DMS53 treated with DMSO at 0.1 percent for 48 hours (cell line): Measurements from ENCODE around the gene ARID5B.
"Not testable (repeated sequence)": the region's sequence is repeated elsewhere in the genome, so short reads cannot be mapped to it uniquely, and the experiment has no call there.

Experiments
- DNase-seq: peaks from one replicate; lab custom pipeline; 2025; ENCODE audit not compliant: unreplicated experiment; lab: John Stamatoyannopoulos, UW

Gene ARID5B, protein sequence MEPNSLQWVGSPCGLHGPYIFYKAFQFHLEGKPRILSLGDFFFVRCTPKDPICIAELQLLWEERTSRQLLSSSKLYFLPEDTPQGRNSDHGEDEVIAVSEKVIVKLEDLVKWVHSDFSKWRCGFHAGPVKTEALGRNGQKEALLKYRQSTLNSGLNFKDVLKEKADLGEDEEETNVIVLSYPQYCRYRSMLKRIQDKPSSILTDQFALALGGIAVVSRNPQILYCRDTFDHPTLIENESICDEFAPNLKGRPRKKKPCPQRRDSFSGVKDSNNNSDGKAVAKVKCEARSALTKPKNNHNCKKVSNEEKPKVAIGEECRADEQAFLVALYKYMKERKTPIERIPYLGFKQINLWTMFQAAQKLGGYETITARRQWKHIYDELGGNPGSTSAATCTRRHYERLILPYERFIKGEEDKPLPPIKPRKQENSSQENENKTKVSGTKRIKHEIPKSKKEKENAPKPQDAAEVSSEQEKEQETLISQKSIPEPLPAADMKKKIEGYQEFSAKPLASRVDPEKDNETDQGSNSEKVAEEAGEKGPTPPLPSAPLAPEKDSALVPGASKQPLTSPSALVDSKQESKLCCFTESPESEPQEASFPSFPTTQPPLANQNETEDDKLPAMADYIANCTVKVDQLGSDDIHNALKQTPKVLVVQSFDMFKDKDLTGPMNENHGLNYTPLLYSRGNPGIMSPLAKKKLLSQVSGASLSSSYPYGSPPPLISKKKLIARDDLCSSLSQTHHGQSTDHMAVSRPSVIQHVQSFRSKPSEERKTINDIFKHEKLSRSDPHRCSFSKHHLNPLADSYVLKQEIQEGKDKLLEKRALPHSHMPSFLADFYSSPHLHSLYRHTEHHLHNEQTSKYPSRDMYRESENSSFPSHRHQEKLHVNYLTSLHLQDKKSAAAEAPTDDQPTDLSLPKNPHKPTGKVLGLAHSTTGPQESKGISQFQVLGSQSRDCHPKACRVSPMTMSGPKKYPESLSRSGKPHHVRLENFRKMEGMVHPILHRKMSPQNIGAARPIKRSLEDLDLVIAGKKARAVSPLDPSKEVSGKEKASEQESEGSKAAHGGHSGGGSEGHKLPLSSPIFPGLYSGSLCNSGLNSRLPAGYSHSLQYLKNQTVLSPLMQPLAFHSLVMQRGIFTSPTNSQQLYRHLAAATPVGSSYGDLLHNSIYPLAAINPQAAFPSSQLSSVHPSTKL

DNA sequence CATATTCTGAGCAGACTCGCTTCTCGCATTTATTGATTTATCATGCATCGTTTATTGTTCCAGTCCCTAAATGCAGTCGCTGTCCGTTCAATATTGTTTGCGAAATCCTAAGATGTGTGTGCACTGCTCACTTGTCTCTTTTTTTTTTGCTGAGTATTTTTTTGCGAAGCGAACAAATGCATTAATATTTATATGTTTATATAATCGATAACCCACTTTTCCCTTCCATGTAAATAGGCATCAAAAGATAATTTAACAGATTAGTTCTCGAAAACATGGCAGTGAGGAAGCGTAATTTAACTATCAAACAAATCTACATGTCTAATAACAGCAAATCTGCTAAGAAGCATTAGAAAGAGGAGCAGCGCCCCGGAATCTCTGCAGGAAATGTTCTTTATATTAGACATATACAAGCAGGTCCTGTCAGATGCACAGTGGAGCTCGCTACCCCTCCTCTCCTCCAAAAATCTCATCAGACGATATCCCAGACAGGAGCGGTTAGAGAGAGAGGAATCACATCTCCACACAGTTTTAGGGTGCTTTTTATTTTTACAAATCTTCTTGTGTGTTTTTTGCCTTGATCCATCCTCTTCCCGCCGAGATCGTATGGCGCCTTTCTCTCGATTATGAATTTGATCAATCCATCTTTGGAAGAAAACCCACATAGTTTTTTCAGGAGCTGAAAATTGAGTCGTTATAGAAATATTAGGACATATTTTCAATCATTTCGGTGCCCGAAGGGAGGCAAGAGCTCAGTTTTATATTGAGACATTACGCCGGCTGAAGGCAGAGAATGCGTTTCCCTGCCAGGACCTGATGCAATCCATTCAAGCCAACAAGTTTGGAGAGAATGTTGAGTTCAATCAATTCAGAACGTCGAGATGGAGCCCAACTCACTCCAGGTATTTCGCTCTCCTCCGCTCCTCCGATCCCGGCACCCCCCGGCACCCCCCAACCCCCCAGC lies at the start of gene ARID5B:
ARID5B (plus strand) TSS at position 871 of the 964 bp plus-strand sequence; CDS start at position 882, 11 bp downstream.
- peak; percentile 75 for DNase-seq

DNA sequence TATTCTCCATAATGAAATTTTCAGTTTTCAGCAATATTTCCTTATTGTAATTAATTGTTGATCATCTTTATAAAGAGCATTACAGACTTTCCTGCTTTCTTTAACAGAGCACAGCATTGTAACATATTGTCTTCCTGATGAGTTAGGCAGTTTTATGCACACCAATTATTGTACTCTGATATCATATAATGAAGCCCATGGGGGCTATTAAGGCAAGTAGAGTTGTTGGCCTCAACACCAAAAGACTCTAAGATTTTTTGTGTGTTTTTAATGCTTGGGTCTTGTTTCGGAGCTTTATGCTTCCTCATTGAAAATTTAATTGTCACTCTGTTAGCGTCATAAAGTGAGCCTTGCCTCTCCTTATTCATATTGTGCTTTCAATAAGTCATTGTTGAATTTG lies 49.2 kb upstream of the ARID5B start:
- no peak for DNase-seq

DNA sequence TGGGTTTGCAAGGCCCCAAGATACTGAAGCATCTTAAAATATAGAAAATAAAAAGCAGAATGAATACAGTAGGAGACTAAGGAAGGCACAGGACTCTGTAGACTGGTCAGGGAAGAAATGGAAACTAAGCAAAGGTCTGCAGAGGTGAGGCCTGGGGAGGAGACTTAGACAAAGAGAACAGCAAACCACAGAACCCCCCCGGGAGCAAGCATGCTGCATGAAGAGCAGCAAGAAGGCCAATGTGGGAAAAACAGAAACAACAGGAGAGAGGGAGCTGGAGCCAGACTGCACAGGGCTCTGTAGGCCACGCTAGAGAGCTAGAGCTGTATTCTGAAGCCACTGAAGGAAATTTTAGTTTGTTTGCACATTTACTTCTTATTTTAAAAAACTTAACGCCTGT lies 45.7 kb upstream of the ARID5B start:
- no peak for DNase-seq

DNA sequence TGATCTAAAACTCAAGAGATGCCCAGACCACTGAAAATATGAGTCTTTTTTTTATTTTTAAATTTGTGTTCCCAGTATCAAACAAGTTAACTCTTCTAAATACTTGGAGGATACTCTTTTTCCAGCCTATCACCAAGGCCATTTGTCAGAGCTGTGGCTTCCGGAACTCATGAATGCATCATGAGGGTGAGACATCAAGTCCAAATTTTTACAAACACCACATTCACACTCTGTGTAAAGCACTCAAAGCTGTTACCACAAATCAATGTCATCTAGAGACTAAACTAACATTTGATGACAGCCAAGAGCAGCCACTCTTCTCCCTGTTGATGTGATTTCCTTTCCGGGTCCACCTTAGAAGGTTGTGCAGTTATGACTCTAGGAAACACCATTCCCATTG lies 43.8 kb upstream of the ARID5B start:
- no peak for DNase-seq

DNA sequence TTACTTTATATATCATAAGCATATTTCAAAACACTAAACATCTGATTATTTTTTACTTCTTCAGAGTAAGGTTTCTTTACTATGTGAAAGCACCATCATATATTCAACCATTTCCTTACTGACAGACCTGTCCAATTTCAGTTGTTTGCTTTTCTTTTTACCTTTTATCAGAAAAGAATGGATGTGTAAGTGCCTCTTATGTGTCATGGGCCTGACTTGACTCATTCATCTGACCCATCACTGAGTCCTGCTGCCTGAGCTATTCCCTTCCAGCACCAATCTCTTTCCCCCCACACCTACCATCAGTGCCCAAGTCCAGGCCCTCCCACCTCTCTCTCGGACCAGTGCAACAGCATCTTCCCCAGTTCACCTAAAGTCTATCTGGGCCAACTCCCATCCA lies 41.7 kb upstream of the ARID5B start:
- no peak for DNase-seq

DNA sequence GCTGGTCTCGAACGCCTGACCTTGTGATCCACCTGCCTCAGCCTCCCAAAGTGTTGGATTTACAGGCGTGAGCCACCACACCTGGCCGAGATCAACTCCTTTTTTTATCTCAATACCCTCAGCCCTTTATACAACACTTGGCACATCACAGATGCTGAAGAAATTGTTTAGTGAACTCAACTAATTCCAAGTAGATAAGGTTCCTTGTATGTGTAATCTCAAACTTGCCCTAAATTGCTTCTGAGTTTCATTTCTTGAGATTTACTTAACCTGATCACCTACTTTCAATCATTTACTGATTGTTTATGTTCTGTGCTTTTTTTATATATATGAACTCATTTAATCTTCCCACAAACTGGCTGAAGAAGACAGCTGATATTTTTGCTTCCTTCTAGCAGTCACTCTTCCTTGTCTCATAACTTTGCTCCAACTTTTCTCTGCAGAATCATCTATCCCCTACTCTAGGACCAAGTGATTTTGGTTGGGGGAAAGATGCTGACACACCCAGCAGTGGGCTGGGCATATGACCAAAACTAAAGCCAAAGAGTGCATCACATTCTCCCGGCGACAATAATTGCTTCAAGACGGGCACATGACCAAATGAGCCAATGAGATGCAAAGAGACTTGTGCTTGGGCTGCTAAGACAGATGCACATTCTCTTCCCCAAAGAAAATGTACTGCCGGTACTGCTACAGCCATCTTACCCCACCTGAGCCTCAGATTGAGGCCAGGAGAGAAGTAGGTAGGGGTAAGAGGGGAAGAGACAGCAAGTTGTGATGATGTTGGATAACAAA lies 40.3 kb upstream of the ARID5B start:
- DNase-seq, result no peak

DNA sequence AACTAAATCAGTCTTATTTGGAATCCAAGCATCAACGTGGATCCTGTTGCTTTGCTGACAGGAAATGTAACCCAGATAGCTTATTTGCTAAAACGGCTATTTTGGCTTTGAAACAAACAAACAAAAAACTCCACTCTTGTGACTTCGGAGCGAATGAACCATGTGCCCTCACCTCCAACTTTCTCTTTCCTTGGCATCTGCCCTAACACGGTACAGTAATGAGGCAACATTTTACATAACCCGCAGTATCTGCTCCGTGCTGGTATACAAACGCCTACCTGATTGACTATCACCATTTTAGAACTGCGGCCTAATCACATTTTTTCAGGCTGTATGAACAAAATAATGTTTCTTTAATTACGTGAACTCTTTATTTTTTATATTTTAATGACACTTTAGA lies 37.5 kb upstream of the ARID5B start:
- DNase-seq, result no peak

DNA sequence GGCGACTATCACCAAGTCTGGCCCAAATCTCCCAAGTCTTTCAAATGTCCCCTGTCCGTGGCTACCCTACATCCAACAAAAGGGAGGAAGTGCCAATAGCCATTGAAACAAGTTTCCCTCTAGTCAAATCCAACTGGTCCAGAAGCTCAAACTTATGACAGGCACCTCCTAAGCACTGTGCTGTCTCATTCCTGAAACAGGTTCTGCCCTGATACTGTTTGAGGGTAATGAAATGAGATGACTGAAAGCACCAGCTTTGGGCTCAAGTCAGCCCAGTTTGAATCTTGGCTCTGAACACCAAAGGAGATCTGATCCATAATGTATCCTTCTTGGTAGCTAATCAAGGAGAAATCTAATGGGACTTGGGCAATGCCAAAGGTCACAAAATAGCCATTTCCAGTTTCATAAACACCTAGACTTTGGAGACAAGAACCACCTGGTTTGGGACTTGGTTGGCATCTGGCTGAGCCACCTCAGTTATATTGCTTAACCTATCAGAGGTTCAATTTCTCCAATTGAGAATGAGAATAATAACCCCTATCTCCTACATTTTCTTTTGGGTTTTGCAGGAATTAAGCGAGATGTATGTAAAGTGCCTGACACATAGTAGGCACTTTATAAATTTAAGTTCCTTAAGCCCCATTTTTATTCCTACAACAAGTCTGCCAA lies 34.7 kb upstream of the ARID5B start:
- DNase-seq, result no peak

DNA sequence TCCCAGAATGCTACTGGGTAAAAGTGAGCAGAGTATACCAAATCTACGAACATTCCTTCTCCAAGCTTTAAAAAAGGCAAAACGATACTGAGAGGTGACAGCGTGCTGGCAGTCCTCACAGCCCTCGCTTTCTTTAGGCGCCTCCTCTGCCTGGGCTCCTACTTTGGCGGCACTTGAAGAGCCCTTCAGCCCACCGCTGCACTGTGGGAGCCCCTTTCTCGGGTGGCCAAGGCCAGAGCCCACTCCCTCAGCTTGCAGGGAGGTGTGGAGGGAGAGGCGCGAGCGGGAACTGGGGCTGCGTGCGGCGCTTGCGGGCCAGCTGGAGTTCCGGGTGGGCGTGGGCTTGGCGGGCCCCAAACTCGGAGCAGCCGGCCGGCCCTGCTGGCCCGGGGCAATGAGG lies 34.1 kb upstream of the ARID5B start:
- DNase-seq, result not testable (repeated sequence)

DNA sequence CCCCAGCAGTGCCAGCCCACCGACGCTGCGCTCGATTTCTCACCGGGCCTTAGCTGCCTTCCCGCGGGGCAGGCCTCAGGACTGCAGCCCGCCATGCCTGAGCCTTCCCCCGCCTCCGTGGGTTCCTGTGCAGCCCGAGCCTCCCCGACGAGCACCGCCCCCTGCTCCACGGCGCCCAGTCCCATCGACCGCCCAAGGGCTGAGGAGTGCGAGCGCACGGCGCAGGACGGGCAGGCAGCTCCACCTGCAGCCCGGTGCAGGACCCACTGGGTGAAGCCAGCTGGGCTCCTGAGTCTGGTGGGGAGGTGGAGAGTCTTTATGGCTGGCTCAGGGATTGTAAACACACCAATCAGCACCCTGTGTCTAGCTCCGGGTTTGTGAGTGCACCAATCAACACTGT lies 33.7 kb upstream of the ARID5B start:
- peak; percentile 24 for DNase-seq

DNA sequence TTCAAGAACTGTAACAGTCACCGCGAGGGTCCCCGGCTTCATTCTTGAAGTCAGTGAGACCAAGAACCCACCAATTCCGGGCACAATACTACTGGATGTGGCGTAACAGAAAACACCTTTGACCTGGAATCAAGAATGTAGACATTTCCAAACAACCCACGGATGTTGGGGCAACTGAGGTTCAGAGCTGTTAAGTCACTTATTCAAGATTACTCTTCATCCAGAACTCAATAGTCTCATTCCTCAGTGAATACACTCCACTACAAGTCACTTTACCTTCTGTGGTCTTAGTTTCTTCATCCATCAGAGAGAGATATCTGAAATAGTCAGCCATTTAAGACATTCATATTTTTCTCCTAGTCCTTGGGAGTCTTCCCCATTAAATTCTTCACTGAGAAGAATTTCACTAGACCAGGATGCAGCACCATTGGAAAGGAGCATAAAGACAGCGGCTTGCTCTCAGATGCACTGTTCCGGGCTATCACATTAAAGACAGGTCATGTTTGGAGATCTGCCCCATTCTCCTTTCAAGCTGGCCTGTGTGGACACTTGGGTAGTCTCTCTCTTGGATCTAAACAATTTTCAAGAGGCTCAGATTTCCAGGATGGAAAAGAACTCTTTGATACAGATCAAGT lies 32.3 kb upstream of the ARID5B start:
- no peak for DNase-seq

DNA sequence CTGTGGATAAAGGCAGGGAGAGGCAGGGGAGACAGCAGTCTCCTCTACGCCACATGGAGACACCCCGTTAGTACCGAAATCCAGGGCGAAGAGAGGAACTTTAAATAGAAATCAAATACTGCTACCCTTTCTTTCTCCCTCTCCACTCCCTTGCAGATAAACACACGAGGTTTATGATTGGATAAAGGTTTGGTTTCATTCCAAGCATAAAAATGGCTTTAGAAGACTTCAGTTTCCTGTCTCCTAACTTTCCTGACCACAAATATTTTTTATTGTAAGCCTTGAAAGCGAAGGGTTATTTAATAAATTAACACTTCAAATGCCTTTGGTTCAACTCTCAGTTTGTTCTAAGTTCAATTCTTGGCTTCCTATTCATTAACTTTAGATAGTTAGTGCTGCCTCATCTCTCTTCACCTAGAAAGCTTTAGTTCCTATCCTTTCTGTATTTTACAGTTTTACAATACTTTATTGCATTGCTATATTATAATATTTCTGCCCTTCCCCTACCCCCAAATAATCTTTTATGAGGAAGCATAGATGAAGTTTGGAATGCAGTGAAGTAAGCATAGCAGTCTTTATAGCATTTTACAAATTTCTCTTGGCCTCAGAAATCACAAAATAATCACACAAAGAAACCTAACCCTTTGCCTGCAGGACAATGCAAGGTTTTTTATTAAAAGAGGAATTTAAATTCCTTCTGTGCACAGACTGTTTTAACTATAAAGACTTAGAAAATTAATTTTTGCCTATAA lies 31.5 kb upstream of the ARID5B start:
- no peak for DNase-seq

DNA sequence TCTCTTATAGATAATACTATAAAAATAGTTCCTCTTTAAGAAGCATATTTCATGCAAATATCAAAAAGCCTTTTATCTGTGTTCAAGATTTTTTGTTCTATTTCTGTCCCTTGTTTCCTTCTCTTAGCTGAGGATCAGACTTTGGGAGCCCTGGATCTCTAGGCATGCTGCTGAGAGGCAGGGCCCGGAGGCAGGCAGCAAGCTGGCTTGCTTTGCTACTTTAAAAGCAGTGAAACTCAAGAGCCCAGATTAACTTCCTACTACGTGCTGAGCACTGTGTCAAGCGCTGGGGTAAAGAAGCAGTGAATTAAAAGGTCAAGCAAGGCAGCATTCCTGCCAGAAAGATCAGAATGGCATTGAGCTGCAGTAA lies 31.0 kb upstream of the ARID5B start:
- no peak for DNase-seq

DNA sequence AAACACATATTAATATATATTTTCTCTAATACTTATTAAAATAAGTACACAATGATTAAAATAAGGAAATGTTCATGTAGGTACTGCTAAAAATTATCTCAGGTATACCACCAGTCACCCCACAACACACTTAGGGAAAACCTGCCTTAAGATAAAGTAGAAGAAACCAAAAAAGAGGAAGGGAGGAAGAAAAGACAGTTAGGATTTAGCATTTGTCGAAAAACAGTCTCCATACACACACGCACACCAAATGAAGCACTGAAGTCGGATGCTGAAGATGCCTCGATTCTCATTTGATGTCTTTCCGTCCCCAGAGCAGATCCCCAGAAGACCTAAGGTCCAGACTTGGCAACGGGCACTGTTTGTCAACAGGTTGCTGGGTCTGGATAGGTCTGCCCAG lies 30.0 kb upstream of the ARID5B start:
- DNase-seq, result no peak

DNA sequence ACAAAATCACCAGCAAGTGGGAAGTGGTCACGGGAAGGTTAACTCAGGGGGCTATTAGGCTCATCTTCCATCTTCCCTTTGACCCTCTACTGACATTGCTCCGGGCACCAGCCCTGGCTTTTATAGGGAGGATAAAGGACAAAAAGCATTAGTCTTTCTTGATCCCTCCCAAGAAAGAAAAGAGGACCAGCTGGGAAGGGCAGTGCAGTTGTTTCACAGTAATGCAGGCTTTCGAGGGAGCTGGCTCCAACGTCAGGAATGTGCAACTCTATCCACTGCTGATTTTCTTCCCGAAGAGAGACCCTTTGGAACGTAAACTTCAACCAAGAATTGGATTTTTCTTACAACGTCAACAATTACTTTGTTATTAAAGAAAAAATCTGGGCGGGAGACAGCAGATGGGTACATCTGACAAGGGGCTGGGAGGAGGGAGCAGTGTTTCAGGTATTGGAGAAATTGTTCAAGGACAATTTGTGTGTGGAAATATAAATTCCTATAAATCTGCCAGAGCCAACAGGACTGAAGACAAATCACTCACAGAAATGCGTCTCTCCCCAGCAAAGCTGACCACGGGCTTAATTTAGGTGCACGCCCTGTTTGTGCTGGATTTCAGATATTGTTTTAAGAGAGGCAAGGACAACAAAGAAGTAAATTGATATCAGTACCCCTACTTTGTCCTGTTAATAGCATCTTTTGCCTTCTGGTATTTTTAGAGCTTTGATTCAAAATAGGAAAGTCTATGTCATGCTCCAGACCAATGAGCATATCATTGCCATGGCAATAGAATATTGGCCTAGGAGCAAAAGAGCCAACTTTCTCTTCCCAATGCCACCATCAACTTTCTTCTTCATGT lies 23.4 kb upstream of the ARID5B start:
- no peak for DNase-seq

DNA sequence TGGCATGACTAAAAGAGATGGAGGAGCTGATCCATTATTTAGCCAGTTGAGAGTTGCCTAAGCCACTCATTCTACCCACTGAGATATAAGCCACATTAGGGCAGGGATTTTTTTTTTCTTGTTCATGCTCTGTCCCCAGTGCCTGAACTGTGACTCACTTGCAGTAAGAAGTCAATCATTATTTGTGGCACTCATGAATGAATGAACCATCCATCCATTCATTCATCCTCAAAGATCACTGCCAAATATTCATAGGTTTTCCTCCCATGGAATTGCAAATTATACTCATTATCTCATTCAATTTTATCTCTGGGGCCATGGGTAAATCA lies 22.8 kb upstream of the ARID5B start:
- no peak for DNase-seq
